Fibroblast of pulmonary artery (primary cell): ENCODE results near the gene STRBP.
"Not testable (repeated sequence)": the region's sequence is repeated elsewhere in the genome, so short reads cannot be mapped to it uniquely, and the experiment has no call there.

Experiments used
- DNase-seq: peaks from one replicate; pipeline ENCODE4 v3.0.0-alpha.2; 2010; ENCODE audit warnings: low read depth
- H3K4me3 ChIP-seq: replicated peaks from 2 replicates; pipeline ENCODE4 v1.5.1; 2011; ENCODE audit warnings: low read depth, mild to moderate bottlenecking, control low read depth, low read length, moderate library complexity
- CTCF ChIP-seq: IDR thresholded peaks from 2 replicates; pipeline ENCODE4 v1.5.1; 2011; ENCODE audit warnings: mild to moderate bottlenecking, control low read depth, low read length, inconsistent platforms; ENCODE audit errors: missing control alignments

The STRBP gene

GRCh38 chr9:123201083-123201482 is 67.3 kb downstream of the STRBP start:
- no peak overlapping the region for H3K4me3 ChIP-seq
- no peak for TF ChIP-seq CTCF
- no peak for DNase-seq

- DNase-seq, H3K4me3 ChIP-seq: not testable (repeated sequence)
Observed at GRCh38 chr9:123200469-123200868, 67.9 kb downstream of the STRBP start.

GRCh38 chr9:123196124-123196523 is 72.3 kb downstream of the STRBP start:
- TF ChIP-seq CTCF = no peak
- H3K4me3 ChIP-seq = no peak overlapping the region

GRCh38 chr9:123194023-123194422 is 74.4 kb downstream of the STRBP start:
- no peak for TF ChIP-seq CTCF
- H3K4me3 ChIP-seq = no peak overlapping the region
- no peak for DNase-seq

More at GRCh38 chr9:123196124-123196523, 72.3 kb downstream of the STRBP start:
- no peak for DNase-seq

GRCh38 chr9:123191680-123192079 is 76.7 kb downstream of the STRBP start:
- DNase-seq = no peak

GRCh38 chr9:123191260-123191659 is 77.1 kb downstream of the STRBP start:
- no peak for TF ChIP-seq CTCF
- no peak overlapping the region for H3K4me3 ChIP-seq
- no peak for DNase-seq

More at GRCh38 chr9:123191680-123192079, 76.7 kb downstream of the STRBP start:
- no peak for TF ChIP-seq CTCF
- H3K4me3 ChIP-seq = no peak overlapping the region

GRCh38 chr9:123187131-123187530 is 81.3 kb downstream of the STRBP start:
- H3K4me3 ChIP-seq = no peak overlapping the region
- no peak for TF ChIP-seq CTCF
- DNase-seq = no peak

GRCh38 chr9:123186029-123186428 is 82.4 kb downstream of the STRBP start:
- not testable (repeated sequence) for H3K4me3 ChIP-seq, DNase-seq
